ENCODE data around the gene UCN.

DNA sequence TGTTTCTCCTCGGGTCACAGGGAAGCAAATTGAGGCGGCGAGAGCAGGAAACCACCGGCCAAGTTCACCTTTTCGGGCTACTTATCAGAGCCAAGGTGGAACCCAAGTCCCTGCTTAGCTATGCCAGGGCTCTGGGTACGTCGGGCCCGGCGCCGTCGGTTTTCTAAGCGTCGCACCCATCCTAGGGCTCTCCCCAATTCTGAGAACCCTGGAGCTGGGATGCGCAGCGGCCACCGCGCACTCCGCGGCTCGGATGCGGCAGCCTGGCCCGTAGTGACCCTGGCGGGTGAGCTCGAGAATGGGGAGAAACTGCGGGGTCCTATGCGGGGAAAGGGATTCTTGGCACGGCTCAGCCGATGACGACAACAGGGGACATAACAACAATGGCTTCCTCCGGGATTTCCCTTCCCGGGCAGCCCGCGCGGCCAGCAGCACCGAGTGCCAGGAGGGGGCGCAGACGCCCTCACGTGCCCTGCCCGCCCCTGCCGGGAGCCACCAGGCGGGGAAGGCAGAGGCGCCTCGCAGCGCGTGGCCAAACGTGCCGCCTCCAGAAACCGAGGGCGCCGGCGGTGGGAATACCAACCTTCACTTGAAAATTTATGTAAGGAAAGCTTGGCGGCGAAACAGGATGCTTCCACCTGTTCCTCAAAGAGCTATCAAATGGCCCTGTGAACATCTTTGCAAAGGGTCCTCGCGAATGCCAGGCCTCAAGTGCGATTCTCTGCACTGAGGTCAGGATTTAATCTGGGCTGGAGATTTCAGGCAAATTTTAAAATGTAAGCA lies 43.3 kb downstream of the UCN start:
- TF ChIP-seq, protein P1, sequence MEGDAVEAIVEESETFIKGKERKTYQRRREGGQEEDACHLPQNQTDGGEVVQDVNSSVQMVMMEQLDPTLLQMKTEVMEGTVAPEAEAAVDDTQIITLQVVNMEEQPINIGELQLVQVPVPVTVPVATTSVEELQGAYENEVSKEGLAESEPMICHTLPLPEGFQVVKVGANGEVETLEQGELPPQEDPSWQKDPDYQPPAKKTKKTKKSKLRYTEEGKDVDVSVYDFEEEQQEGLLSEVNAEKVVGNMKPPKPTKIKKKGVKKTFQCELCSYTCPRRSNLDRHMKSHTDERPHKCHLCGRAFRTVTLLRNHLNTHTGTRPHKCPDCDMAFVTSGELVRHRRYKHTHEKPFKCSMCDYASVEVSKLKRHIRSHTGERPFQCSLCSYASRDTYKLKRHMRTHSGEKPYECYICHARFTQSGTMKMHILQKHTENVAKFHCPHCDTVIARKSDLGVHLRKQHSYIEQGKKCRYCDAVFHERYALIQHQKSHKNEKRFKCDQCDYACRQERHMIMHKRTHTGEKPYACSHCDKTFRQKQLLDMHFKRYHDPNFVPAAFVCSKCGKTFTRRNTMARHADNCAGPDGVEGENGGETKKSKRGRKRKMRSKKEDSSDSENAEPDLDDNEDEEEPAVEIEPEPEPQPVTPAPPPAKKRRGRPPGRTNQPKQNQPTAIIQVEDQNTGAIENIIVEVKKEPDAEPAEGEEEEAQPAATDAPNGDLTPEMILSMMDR (IDR thresholded peaks at IDR 0.05) = peak; percentile 68
- no peak for TF ChIP-seq EZH2 (IDR thresholded peaks at IDR 0.05; ENCODE audit: borderline replicate concordance, insufficient read depth, low read depth, low read length, poor library complexity, severe bottlenecking)
